HepG2 (cell line): ENCODE measurements around the gene DNAAF8. TPM values are rescaled to one million over a fixed set of nuclear protein-coding genes. Genes with fewer than 3 reads are reported as not detected.
A peak's percentile ranks its signal among the peaks of the same experiment; 100 is the strongest.

ENCODE experiments used
- ATAC-seq: fragments of 200-7000 bp; cut with Tn5 transposase; 3 replicates; pipeline ENCODE4 v1.9.1; 2020; ENCODE audit warnings: mild to moderate bottlenecking, moderate library complexity
- BruUV-seq: library from RNA; stranded (reverse); fragments of 400-500 nt; replicated peaks from 2 replicates; lab custom pipeline; 2021; lab: Mats Ljungman, UMichigan
- CTCF ChIA-PET: fragments of 300-600 bp; formaldehyde crosslinking; extraction: SDS; loops from one replicate; lab custom pipeline; 2021; ENCODE audit warnings: low total read pairs, inconsistent platforms, low intra/inter-chr PET ratio; lab: Yijun Ruan, JAX
- POLR2A ChIA-PET: fragments of 350-600 bp; sonication (Branson Sonifier 250); formaldehyde crosslinking; loops from one replicate; lab custom pipeline; 2020; ENCODE audit warnings: antibody characterized with exemption, inconsistent platforms; lab: Yijun Ruan, JAX
- DNase-seq: peaks from one replicate; pipeline ENCODE4 v3.0.0-alpha.2; 2015; ENCODE audit warnings: low spot score
- FAIRE-seq: peaks from 3 replicates; lab custom pipeline; 2011; peaks lifted over from hg19 to GRCh38; lab: Jason Lieb, UNC
- H2AFZ ChIP-seq: one replicate; pipeline ENCODE4 v1.6.1; 2011; ENCODE audit warnings: low read length, inconsistent platforms
- H3K27ac ChIP-seq: fragments of 300-600 bp; 3 replicates; pipeline ENCODE4 v1.8.0; 2011; ENCODE audit warnings: mixed run types, mild to moderate bottlenecking, mixed read lengths, low read length, inconsistent platforms; ENCODE audit not compliant: insufficient read depth; ENCODE audit errors: extremely low read length
- H3K27me3 ChIP-seq, 2 experiments: fragments of 200-600 bp in 1 of 2; 2 replicates in 1 of 2; 3 replicates in 1 of 2; pipeline versions ENCODE4 v1.6.0 to v1.8.0; 2011; ENCODE audit warnings: low read length in 2 of 2, mild to moderate bottlenecking in 2 of 2, moderate library complexity in 2 of 2, inconsistent platforms in 1 of 2; ENCODE audit not compliant: insufficient read depth in 2 of 2, control insufficient read depth in 1 of 2
- H3K36me3 ChIP-seq, 2 experiments: fragments of 200-600 bp in 1 of 2; replicated peaks in 1 of 2; 2 replicates in 1 of 2; 3 replicates in 1 of 2; pipeline versions ENCODE4 v1.5.1 to v1.8.0; 2011; ENCODE audit warnings: low read length in 2 of 2, inconsistent platforms in 1 of 2; ENCODE audit not compliant: insufficient read depth in 2 of 2, control insufficient read depth in 1 of 2
- H3K4me1 ChIP-seq: 2 replicates; pipeline ENCODE4 v1.5.1; 2012; ENCODE audit warnings: low read length, inconsistent platforms; ENCODE audit not compliant: insufficient read depth
- H3K4me2 ChIP-seq: 2 replicates; pipeline ENCODE4 v1.6.0; 2011; ENCODE audit warnings: low read depth, low read length, inconsistent platforms
- H3K4me3 ChIP-seq, 3 experiments: fragments of 200-600 bp in 1 of 3; sonication (generic), shearing (Covaris generic) in 1 of 3; replicated peaks in 1 of 3; 2 replicates each; pipeline ENCODE4 v1.5.1; 2011 to 2016; ENCODE audit warnings: low read length in 3 of 3, inconsistent platforms in 2 of 3, low read depth in 2 of 3, mild to moderate bottlenecking in 2 of 3, control low read depth in 1 of 3, mixed read lengths in 1 of 3; ENCODE audit not compliant: insufficient read depth in 1 of 3
- H3K79me2 ChIP-seq: one replicate; pipeline ENCODE4 v1.6.1; 2011; ENCODE audit warnings: low read length, inconsistent platforms; ENCODE audit not compliant: insufficient read depth
- H3K9ac ChIP-seq: 2 replicates; pipeline ENCODE4 v1.6.0; 2011; ENCODE audit warnings: mild to moderate bottlenecking, low read depth, low read length, inconsistent platforms; ENCODE audit not compliant: insufficient read depth
- H3K9me3 ChIP-seq: 2 replicates; pipeline ENCODE4 v1.5.1; 2012; ENCODE audit warnings: mild to moderate bottlenecking, low read length
- H4K20me1 ChIP-seq: 2 replicates; pipeline ENCODE4 v1.6.0; 2011; ENCODE audit warnings: inconsistent platforms, mild to moderate bottlenecking, low read length, moderate library complexity; ENCODE audit not compliant: insufficient read depth
- AGO1 ChIP-seq: fragments of 200-400 bp; formaldehyde crosslinking; IDR thresholded peaks from 2 replicates; pipeline ENCODE4 v1.6.1; 2017; ENCODE audit warnings: mild to moderate bottlenecking, low read depth, low read length, moderate library complexity; ENCODE audit not compliant: poor library complexity, severe bottlenecking
- HNRNPLL ChIP-seq: fragments of 200-400 bp; formaldehyde crosslinking; IDR thresholded peaks from 2 replicates; pipeline ENCODE4 v1.6.1; 2017; ENCODE audit warnings: mild to moderate bottlenecking, low read depth, low read length; ENCODE audit not compliant: poor library complexity, severe bottlenecking
- JUN ChIP-seq: sonication (generic); formaldehyde crosslinking; IDR thresholded peaks from 2 replicates; pipeline ENCODE4 v1.4.0; 2020; ENCODE audit warnings: mild to moderate bottlenecking, missing genetic modification reagents
- MBD4 ChIP-seq: IDR thresholded peaks from 2 replicates; pipeline ENCODE4 v1.6.1; 2012; ENCODE audit warnings: low read length, inconsistent platforms, borderline replicate concordance
- MZF1 ChIP-seq: sonication (generic); formaldehyde crosslinking; IDR thresholded peaks from 2 replicates; pipeline ENCODE4 v1.8.1; 2023; ENCODE audit warnings: mild to moderate bottlenecking, missing genetic modification reagents, borderline replicate concordance
- POLR2A ChIP-seq, 2 experiments: IDR thresholded peaks; 2 replicates each; pipeline ENCODE4 v1.6.1; 2011; ENCODE audit warnings: low read depth in 2 of 2, low read length in 2 of 2, mild to moderate bottlenecking in 1 of 2, moderate library complexity in 1 of 2; ENCODE audit not compliant: insufficient read depth in 1 of 2
- SALL1 ChIP-seq: sonication (generic); formaldehyde crosslinking; IDR thresholded peaks from 2 replicates; pipeline ENCODE4 v1.8.0; 2022; ENCODE audit warnings: mild to moderate bottlenecking, missing genetic modification reagents
- ZBTB7A ChIP-seq: sonication (generic); formaldehyde crosslinking; IDR thresholded peaks from 2 replicates; pipeline ENCODE4 v1.8.0; 2022; ENCODE audit warnings: mild to moderate bottlenecking, missing genetic modification reagents
- ZKSCAN5 ChIP-seq: sonication (generic); formaldehyde crosslinking; IDR thresholded peaks from 2 replicates; pipeline ENCODE4 v1.5.1; 2020; ENCODE audit warnings: mild to moderate bottlenecking, missing genetic modification reagents
- ZNF343 ChIP-seq: sonication (generic); formaldehyde crosslinking; IDR thresholded peaks from 2 replicates; pipeline ENCODE4 v1.4.0; 2020; ENCODE audit warnings: mild to moderate bottlenecking, missing genetic modification reagents
- ZNF513 ChIP-seq: sonication (generic); formaldehyde crosslinking; conservative IDR thresholded peaks from 2 replicates; pipeline ENCODE4 v1.5.0; 2020; ENCODE audit warnings: missing genetic modification reagents
- ZNF530 ChIP-seq: sonication (generic); formaldehyde crosslinking; IDR thresholded peaks from 2 replicates; pipeline ENCODE4 v1.5.0; 2020; ENCODE audit warnings: low read depth, mild to moderate bottlenecking, missing genetic modification reagents
- ZNF569 ChIP-seq: sonication (generic); formaldehyde crosslinking; IDR thresholded peaks from 2 replicates; pipeline ENCODE4 v1.5.0; 2020; ENCODE audit warnings: mild to moderate bottlenecking, missing genetic modification reagents, moderate library complexity, borderline replicate concordance
- WGBS: methylation state at CpG from one replicate; pipeline ENCODE4 v1.1.6; 2017; ENCODE audit warnings: low lambda C conversion rate; 5-methylcytosine and 5-hydroxymethylcytosine counted together
- in situ Hi-C: cut with HindIII; loops from 2 replicates; pipeline ENCODE4 v1.10.0; 2017; ENCODE audit warnings: low pct_unique_long_range_greater_than_20kb; ENCODE audit not compliant: extremely low pct_ligation_motif_present
- intact Hi-C: fragments of 100-400 bp; cut with micrococcal nuclease; formaldehyde crosslinking; loops from one replicate; pipeline ENCODE4 v1.10.0; 2022; ENCODE audit not compliant: unreplicated experiment
- polyA plus RNA-seq, 8 experiments: library from polyadenylated mRNA; depleted of rRNA in 3 of 8; stranded (reverse) in 7 of 8; unstranded in 1 of 8; fragments of >200 nt; fragmentation: Illumina TruSeq in 4 of 8; extraction: Trizol in 4 of 8; gene quantifications; 2 replicates each; pipeline versions ENCODE4 v1.2.1 to v1.2.3, GENCODE V29; 2011 to 2016; ENCODE audit warnings: low read depth in 4 of 8, missing spikeins in 1 of 8, mixed read lengths in 1 of 8; ENCODE audit not compliant: insufficient read depth in 1 of 8
- total RNA-seq, 5 experiments: library from RNA; depleted of rRNA; stranded (reverse); fragments of >200 nt; fragmentation: Illumina TruSeq; extraction: Trizol; gene quantifications; 2 replicates each; pipeline ENCODE4 v1.2.3, GENCODE V29; 2016; ENCODE audit warnings: low read depth in 1 of 5

Gene DNAAF8
- total and polyA plus RNA-seq, 2 of the 13 experiments (the other 11 are each of a cell fraction or from before 2014, with no cell fraction given): 0.44 TPM; not detected in 1

DNA sequence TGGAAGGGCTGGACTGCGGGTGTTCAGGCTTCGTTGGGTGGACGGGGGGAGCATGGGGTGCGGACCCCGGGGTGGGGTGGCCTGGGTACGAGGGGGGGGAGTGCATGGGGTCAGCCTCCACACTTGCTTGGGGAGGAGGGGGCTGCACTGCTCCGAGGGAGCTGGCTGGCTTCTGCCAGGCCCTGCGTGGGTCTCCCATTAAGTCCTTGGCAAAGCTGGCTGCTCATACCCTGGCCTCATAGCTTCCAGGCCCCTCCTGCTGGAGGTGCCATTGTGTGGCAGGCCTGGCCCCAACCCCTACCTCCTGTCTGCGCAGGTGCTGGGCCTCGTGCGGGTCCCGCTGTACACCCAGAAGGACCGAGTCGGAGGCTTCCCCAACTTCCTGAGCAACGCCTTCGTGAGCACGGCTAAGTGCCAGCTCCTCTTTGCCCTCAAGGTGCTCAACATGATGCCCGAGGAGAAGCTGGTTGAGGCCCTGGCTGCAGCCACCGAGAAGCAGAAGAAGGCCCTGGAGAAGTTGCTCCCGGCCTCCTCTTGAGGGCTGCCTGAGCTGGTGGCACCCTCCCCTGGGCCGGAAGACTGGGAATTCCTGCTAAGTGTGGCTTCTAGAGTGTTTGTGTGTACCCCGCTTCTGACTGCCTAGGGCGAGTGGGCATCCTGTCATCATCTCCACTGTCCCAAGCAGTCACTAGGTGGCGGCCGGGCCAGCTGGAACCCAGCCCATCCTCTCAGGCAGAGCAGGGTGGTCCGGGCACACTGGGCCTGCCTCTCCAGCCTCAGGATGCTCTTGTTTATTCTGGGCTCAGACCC is 39.5 kb upstream of the DNAAF8 start (continued):
- TF ChIP-seq POLR2A (IDR thresholded peaks at IDR 0.05; ENCODE audit: insufficient read depth in 1 of 2, low read depth in 2 of 2, low read length in 2 of 2) (peak in 1 of 2 experiments; percentile 33; a peak in 1 of 4 replicates), ZBTB7A (CRISPR knock-in tag) (no peak), MBD4 (no peak), ZNF513 (CRISPR knock-in tag) (no peak), MZF1 (no peak), ZNF569 (CRISPR knock-in tag) (no peak), ZNF343 (CRISPR knock-in tag) (no peak)

DNA sequence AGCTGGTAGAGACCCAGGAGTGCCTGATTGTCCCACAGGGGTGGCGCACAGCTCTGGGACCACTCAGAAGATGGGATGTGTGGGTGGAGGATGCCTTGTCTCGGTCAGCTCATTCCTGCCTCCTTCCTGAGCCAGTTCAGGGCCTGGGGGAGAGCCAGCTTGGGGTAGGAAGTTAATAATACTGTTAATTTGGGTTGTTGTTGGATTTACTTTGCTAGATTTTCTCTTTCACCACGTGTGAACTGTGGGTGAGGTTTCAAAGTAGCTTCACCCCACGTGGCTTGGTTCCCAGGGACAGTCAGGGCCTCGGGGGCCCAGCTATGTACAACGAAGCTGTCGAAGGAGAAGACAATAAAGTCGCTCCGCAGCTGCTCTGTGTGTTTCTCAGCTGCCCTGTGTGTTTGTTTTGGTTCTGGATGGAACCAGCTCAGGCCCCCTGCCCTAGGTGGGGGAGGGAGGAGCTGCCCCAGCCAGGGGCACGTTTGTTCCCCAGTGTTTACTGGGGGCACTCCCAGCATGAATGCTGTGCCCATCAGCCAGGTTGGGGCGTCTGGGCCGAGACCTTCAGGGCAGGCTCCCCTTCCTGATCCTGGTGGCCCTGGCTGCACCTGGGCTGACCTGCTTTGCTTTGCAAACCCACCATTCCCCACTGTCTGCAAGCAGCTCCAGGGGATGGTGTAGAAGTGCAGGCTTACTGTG is 38.7 kb upstream of the DNAAF8 start:
- CTCF ChIA-PET: no interaction called here
- no peak overlapping the region for H3K27ac ChIP-seq
- TF ChIP-seq AGO1 (peak; percentile 1), ZKSCAN5 (CRISPR knock-in tag) (no peak), SALL1 (CRISPR knock-in tag) (no peak), HNRNPLL (no peak), ZNF530 (CRISPR knock-in tag) (no peak), JUN (CRISPR knock-in tag) (no peak)
- H3K4me2 ChIP-seq: no peak overlapping the region
- POLR2A ChIA-PET: interaction anchor here (0.8 to 1.7 kb wide), 3 partner anchors 11 to 39 kb away, joined by 3 to 6 read pairs (median 5); partner anchors contain the start of genes ANKS3 and DNAAF8
- peaks cover 38% of the 10 kb centered on the region for H3K4me1 ChIP-seq
- FAIRE-seq (no peak), ATAC-seq (no peak), DNase-seq (no peak)
- peaks cover 18 to 39% of the 10 kb centered on the region in 2 experiments for H3K36me3 ChIP-seq
- intact Hi-C loops: no loop called here
- no peak overlapping the region for H3K4me3 ChIP-seq
- no peaks in the 10 kb centered on the region for H3K9me3 ChIP-seq
- no TSS peak for BruUV-seq
- in situ Hi-C loops: no loop called here
- H3K9ac ChIP-seq: no peak overlapping the region
- no peaks in the 10 kb centered on the region for H3K27me3 ChIP-seq
- H4K20me1 ChIP-seq: no peaks in the 10 kb centered on the region
- WGBS: 96% methylated on average over 3 of the region's 12 CpGs
- H3K79me2 ChIP-seq: peaks cover 3% of the 10 kb centered on the region
- H2AFZ ChIP-seq: no peak overlapping the region
